Measurements from ENCODE around the gene R3HCC1L. TPM values are rescaled to one million over a fixed set of nuclear protein-coding genes. Genes with fewer than 3 reads are reported as not detected.

Gene R3HCC1L
- total RNA-seq, 1 donor from 2014 or later = 16.9 TPM

DNA sequence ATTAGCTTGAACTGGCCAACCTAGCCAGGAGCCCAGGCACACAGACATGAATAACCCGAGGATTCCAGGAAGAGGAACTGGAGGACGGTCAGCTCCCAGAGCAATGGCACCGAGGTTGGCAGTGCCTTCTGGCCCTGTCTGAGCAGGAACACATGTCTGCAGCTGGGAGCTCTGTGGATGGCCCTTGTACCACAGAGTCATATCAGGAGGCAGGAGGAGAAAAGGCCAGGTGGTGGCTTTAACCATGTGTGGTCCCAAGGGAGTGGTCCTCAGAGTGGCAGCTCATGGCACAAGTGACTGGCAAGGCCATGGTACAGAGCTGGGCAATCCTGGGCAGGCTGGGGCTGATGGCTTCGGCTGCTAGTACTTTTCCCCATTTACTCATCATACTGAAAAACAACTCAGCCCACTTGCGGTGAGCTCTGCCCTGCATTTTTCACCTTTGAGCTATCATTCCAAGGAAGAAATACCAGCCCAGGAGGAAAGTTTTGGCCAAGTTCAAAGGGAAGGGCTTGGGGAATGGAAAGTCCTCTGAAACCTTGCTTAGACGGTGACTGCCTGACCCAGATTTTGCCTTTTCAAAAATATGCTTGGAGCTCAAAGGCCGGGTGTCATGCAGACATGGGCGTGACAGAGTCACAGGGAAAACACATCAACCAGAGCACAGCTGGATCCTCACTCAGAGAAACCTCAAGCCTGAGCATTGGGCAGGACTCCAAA, 159.3 kb downstream of the R3HCC1L start:
- no peaks in the 10 kb centered on the region for H3K36me3 Mint-ChIP-seq
- DNase-seq (ENCODE audit: low spot score in 2 of 2, unreplicated experiment in 2 of 2) = no peak
- no peaks in the 10 kb centered on the region for H3K9me3 Mint-ChIP-seq
- peaks cover 11% of the 10 kb centered on the region for H3K4me1 Mint-ChIP-seq
- TF ChIP-seq, protein P1, sequence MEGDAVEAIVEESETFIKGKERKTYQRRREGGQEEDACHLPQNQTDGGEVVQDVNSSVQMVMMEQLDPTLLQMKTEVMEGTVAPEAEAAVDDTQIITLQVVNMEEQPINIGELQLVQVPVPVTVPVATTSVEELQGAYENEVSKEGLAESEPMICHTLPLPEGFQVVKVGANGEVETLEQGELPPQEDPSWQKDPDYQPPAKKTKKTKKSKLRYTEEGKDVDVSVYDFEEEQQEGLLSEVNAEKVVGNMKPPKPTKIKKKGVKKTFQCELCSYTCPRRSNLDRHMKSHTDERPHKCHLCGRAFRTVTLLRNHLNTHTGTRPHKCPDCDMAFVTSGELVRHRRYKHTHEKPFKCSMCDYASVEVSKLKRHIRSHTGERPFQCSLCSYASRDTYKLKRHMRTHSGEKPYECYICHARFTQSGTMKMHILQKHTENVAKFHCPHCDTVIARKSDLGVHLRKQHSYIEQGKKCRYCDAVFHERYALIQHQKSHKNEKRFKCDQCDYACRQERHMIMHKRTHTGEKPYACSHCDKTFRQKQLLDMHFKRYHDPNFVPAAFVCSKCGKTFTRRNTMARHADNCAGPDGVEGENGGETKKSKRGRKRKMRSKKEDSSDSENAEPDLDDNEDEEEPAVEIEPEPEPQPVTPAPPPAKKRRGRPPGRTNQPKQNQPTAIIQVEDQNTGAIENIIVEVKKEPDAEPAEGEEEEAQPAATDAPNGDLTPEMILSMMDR (IDR thresholded peaks at IDR 0.05; ENCODE audit: unreplicated experiment) = no peak
- no peak overlapping the region for H3K27ac Mint-ChIP-seq
- H3K4me3 Mint-ChIP-seq = no peak overlapping the region
- peaks cover 24% of the 10 kb centered on the region for H3K27me3 Mint-ChIP-seq (ENCODE audit: low read depth)

DNA sequence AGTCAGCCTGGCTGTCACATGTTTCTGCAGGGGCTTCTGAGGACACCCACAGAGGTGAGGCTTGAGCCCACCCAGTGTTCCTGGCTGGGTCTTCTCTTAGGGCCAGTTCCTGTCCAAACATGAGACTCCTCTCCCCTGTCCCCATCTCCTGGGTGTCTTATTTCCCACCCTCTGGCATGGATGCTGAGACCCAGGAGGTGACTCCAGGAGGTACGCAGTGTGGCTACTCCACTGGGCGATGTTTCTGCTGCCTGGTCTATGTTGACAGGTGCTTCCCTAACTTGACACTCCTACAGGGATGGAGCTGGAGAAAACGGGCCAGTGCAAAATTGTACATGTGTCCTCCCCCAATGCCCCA, 159.8 kb downstream of the R3HCC1L start:
- Mint-ChIP-seq H3K4me1 (peaks cover 11% of the 10 kb centered on the region), H3K36me3 (no peaks in the 10 kb centered on the region)
- DNase-seq (ENCODE audit: low spot score in 2 of 2, unreplicated experiment in 2 of 2) = no peak

More for the DNA sequence above, 159.8 kb downstream of the R3HCC1L start:
- TF ChIP-seq, protein P1 (IDR thresholded peaks at IDR 0.05; ENCODE audit: unreplicated experiment) = no peak
- Mint-ChIP-seq H3K27ac (no peak overlapping the region), H3K4me3 (no peak overlapping the region), H3K9me3 (no peaks in the 10 kb centered on the region), H3K27me3 (ENCODE audit: low read depth) (peaks cover 24% of the 10 kb centered on the region)

Other genes starting within 250 kb of the R3HCC1L start
- 0.25 to 0.63 TPM (median 0.49 TPM) in 3 replicates for gene CRTAC1, start 104.0 kb upstream of the R3HCC1L start, total RNA-seq
- gene LOXL4, start 133.5 kb downstream of the R3HCC1L start, total RNA-seq = 7.0 to 7.9 TPM (median 7.5 TPM) in 3 replicates

Measured in mesothelial cell of epicardium (in vitro differentiated cells).